ENCODE results near the gene PARP12. TPM values are rescaled to one million over a fixed set of nuclear protein-coding genes. Genes with fewer than 3 reads are reported as not detected.
A peak's percentile ranks its signal among the peaks of the same experiment; 100 is the strongest.

Gene PARP12
- total and polyA plus RNA-seq, 8 donors = 10.8 to 34.8 (median 22.3) TPM

DNA sequence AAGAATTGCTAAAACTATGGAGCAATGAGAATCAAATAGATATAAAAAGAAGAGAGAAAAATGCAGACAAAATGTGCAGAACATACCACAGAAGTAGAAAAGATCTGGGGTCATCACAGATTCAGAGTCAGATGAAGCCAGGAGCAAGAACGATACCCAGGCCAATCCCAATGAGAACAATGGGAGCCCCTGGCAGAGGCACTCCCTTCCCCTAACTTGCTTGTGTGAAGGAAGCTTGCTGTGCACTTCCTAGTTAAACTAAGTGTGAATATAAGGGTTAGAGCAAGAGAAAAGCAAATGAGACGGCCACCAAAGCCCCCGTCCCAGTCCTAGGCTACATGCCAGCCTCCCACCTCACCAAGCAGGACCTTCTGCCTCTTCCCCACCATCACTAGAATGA lies 12.7 kb downstream of the PARP12 start:
- peak overlapping the region in 1 of 4 donors; percentile 54 for H3K27ac ChIP-seq
- H3K4me3 ChIP-seq = no peak overlapping the region
- DNase-seq (no peak), ATAC-seq (no peak), FAIRE-seq (no peak)
- intact Hi-C loops (cut with DNase I) = no loop called here
- no peaks in the 10 kb centered on the region for H3K36me3 ChIP-seq
- H3K27me3 ChIP-seq = no peaks in the 10 kb centered on the region
- WGBS, 2 donors = 93 to 97% methylated on average over 3 of the region's 3 CpGs
- H3K4me1 ChIP-seq = peaks cover 19 to 26% (median 24%) of the 10 kb centered on the region in 3 donors
- TF ChIP-seq, protein P1, sequence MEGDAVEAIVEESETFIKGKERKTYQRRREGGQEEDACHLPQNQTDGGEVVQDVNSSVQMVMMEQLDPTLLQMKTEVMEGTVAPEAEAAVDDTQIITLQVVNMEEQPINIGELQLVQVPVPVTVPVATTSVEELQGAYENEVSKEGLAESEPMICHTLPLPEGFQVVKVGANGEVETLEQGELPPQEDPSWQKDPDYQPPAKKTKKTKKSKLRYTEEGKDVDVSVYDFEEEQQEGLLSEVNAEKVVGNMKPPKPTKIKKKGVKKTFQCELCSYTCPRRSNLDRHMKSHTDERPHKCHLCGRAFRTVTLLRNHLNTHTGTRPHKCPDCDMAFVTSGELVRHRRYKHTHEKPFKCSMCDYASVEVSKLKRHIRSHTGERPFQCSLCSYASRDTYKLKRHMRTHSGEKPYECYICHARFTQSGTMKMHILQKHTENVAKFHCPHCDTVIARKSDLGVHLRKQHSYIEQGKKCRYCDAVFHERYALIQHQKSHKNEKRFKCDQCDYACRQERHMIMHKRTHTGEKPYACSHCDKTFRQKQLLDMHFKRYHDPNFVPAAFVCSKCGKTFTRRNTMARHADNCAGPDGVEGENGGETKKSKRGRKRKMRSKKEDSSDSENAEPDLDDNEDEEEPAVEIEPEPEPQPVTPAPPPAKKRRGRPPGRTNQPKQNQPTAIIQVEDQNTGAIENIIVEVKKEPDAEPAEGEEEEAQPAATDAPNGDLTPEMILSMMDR (IDR thresholded peaks at IDR 0.05) = no peak
- no peaks in the 10 kb centered on the region for H3K9me3 ChIP-seq

DNA sequence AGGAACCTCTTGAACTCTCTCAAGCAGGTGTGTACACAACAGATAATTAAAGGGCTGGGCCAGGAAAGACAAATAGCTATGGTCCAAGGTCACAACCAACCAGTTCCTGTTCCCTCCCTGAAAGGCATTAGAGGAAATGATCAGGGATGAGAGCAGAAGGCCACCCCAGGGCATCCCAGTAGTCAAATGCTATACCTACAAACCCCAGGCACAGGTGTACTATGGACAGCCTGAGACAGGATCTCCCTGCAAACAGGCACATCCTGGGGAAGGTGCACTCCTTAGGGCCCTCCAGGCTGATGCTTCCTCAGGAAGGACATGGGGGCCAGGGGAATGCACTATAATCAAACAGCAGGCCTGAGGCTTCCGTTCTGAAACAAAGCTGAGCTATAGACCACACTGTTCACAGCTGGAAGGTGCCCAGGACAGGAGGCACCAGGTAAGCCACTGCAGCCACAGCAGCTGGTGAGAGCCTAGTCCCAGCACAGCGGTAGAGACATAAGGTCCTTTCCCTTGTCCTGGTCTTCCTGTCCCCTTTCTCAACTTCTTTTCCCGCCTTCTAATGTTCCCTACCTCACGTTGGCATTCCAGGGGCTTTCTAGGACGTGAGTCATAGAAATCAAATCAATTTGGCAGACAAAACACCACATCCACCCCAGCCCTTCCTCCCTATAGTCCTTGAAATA lies 13.3 kb downstream of the PARP12 start:
- no peak for FAIRE-seq
- H3K4me3 ChIP-seq = no peak overlapping the region
- no peaks in the 10 kb centered on the region for H3K27me3 ChIP-seq
- no peak for DNase-seq
- 55 to 60% methylated on average over 5 of the region's 5 CpGs for WGBS, 2 donors
- intact Hi-C loops (cut with DNase I) = no loop called here
- ATAC-seq = peak; percentile 52 to 82 (median 71)
- no peaks in the 10 kb centered on the region for H3K36me3 ChIP-seq
- peaks cover 19 to 30% (median 24%) of the 10 kb centered on the region in 3 donors for H3K4me1 ChIP-seq
- H3K27ac ChIP-seq = peak overlapping the region in 3 of 4 donors; percentile 3 to 54 (median 13)
- H3K9me3 ChIP-seq = no peaks in the 10 kb centered on the region
- TF ChIP-seq, protein P1 (IDR thresholded peaks at IDR 0.05) = no peak

DNA sequence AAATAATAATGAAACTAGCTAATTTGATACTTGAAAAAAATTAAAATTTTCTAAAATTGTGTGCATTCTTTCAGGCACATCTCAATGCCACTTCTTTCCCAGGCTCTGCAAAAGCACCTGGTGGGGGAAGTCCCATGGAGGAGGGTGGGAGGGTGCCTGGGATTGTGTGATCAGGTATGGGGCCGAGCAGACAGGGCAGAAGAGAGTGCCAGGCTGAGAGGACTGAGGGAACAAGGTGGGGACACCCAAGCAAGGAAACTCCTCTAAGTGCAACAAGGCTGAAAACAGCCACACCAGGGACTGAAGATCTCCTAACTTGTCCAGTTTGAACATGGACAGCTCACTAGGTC lies 13.8 kb downstream of the PARP12 start:
- intact Hi-C loops (cut with DNase I) = no loop called here
- FAIRE-seq (no peak), DNase-seq (no peak), ATAC-seq (peak; percentile 30 to 55 (median 43))
- H3K9me3 ChIP-seq = no peaks in the 10 kb centered on the region
- H3K27ac ChIP-seq = peak overlapping the region in 2 of 4 donors; percentile 13 to 54
- H3K27me3 ChIP-seq = no peaks in the 10 kb centered on the region
- peaks cover 19 to 30% (median 24%) of the 10 kb centered on the region in 3 donors for H3K4me1 ChIP-seq
- 12 to 14% methylated on average over 1 of the region's 1 CpG for WGBS, 2 donors
- no peaks in the 10 kb centered on the region for H3K36me3 ChIP-seq
- H3K4me3 ChIP-seq = no peak overlapping the region
- TF ChIP-seq, protein P1 (IDR thresholded peaks at IDR 0.05) = no peak

DNA sequence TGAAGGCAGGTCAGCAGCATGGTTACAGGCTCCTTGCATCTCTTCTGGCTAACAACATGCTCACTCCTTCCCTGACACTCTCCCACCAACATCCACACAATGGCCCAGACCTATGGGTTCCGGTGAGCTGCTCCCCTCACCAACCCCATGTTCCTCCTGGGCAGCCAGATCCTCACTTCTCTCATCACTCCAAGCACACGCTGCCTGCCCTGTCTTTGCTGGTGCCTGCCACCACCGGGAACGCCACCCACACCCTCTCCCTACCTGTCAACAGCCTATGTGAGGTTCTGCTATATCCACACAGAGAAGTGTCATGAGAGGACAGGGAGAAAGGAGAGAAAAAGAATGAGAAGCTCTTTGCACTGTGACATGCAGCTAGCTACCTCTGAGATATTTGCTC lies 14.6 kb downstream of the PARP12 start:
- DNase-seq (no peak), ATAC-seq (no peak), FAIRE-seq (no peak)
- Histone ChIP-seq H3K36me3 (no peaks in the 10 kb centered on the region), H3K4me1 (peaks cover 19 to 30% (median 24%) of the 10 kb centered on the region in 3 donors), H3K9me3 (no peaks in the 10 kb centered on the region), H3K27ac (no peak overlapping the region), H3K27me3 (no peaks in the 10 kb centered on the region), H3K4me3 (no peak overlapping the region)
- TF ChIP-seq, protein P1 (IDR thresholded peaks at IDR 0.05) = no peak
- intact Hi-C loops (cut with DNase I) = no loop called here
- 88 to 90% methylated on average over 4 of the region's 4 CpGs for WGBS, 2 donors

DNA sequence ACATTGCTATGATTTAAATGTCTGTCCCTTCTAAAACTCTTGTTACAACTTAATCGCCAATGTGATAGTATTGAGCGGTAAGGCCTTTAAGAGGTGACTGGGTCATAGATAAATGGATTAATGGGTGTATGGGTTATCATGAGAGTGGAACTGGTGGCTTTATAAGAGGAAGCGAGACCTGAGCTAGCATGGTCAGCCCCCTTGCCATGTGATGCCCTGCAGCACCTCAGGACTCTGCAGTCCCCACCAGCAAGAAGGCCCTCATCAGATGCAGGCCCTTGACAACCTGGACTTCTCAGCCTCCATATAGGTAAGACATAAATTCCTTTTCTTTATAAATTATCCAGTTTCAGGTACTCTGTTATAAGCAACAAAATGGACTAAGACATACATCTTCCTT lies 15.6 kb downstream of the PARP12 start:
- Histone ChIP-seq H3K4me3 (no peak overlapping the region), H3K27me3 (no peaks in the 10 kb centered on the region), H3K36me3 (no peaks in the 10 kb centered on the region), H3K27ac (no peak overlapping the region), H3K9me3 (no peaks in the 10 kb centered on the region), H3K4me1 (peaks cover 19 to 30% (median 24%) of the 10 kb centered on the region in 3 donors)
- intact Hi-C loops (cut with DNase I) = no loop called here
- TF ChIP-seq, protein P1 (IDR thresholded peaks at IDR 0.05) = no peak
- no peak for DNase-seq
- no peak for FAIRE-seq
- 67 to 79% methylated on average over 3 of the region's 3 CpGs for WGBS, 2 donors
- ATAC-seq = no peak

Data from pancreas (tissue), 10 donors.